Activated CD8-positive, alpha-beta memory T cell treated with anti-CD3 and anti-CD28 coated beads, Interleukin-2, amount 50 U/mL, for 24 hours (primary cell): ENCODE measurements around the gene CASTOR1.
"Not testable (repeated sequence)": the region's sequence is repeated elsewhere in the genome, so short reads cannot be mapped to it uniquely, and the experiment has no call there.

Source experiments
- DNase-seq: peaks from one replicate; pipeline ENCODE4 v3.0.0-alpha.2; 2020; ENCODE audit errors: extremely low read depth

The CASTOR1 gene

GRCh38 chr22:30289141-30289979 lies at the start of gene CASTOR1:
CASTOR1 (minus strand) TSS chr22:30289505; CDS start chr22:30289497, 8 bp downstream.
- peak; percentile 80 for DNase-seq

DNA sequence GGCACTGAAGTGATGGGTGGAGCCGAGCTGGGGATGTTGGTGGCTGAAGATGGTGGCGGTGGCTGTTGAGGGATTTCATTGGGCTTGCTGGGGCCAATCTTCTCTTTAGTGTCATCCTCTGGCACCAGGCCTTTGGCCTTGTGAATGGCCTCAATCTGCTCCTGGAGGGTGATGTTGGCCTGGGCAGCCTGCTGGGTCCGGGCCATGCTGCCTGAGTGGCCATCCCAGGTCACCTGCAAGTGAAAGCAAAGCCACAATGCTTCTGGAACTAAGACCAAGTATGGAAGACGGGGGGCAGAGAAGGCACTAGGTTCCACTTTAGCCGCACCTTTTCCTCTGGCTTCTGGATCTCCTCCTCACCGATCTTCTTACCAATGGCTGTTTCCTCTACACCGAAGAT lies 49.5 kb upstream of the CASTOR1 start:
- no peak for DNase-seq

- not testable (repeated sequence) for DNase-seq
These were observed 49.0 kb upstream of the CASTOR1 start for GRCh38 chr22:30338341-30338740.

DNA sequence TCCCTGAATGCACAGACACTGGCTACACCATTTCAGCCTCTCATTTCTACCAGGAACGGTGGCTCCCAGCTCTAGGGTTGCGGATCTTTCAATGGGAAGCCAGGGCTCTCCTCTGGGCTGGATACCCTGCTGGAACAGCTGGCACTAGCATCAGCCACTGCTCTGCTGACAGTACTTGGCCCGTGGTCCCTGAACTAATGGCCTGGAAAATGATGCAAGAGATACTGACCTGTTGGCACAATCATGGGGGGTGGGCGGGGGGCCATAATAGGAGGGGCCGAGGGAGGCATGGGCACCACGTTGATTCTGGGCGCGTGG lies 48.1 kb upstream of the CASTOR1 start:
- no peak for DNase-seq

DNA sequence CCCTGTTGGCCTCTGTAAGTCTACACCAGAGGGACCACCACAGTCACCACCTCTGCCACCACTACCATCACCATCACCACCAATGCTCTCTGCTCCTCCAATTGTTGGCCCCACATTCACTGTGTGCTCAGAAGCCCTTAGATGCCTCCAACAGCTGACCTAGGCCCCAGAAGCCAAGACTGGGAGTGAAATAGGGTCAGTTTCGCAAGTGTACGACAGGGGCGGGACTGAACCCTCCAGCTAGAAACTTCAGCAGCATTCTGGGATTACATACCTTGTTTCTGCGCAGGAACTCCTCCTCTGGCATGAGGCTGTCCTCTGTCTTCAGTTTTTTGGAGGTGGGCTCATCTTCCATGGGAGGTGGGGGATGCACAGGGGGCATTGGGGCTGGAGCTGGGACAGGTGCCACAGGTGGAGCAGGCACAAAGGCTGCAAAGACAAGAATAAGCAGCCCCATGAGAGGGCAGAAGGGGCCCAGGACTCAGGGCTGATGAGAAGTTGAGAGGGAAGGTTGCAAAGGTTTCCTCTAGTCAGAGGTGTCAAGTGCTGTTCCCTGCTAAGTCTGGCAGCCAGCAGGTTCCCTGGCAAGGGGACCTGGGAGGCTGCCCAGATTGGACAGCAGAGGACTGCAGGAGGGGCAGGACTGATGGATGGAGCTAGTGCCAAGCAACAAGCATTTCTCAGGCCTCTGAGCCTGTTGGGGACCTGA lies 47.6 kb upstream of the CASTOR1 start:
- DNase-seq, result no peak

- no peak for DNase-seq
These were observed 45.9 kb upstream of the CASTOR1 start for GRCh38 chr22:30335236-30335635.

- no peak for DNase-seq
These were observed 45.3 kb upstream of the CASTOR1 start for GRCh38 chr22:30334646-30335045.

DNA sequence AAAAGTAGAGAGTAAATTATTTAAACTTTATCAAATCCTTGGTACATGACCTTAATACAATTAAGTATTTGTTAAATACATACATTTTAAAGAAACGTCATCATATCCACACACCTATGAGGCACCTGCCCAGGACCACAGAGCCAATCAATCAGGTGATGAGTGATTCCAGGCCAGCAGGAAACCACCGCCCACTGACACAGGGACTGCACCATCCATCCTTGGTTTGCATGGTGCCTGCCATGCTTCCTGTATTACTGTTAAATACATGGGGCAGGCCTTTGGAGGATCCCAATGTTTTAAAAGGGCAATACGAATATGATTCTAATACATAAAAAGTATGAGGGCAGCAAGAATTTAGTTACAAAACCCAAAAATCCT lies 44.4 kb upstream of the CASTOR1 start:
- no peak for DNase-seq

DNA sequence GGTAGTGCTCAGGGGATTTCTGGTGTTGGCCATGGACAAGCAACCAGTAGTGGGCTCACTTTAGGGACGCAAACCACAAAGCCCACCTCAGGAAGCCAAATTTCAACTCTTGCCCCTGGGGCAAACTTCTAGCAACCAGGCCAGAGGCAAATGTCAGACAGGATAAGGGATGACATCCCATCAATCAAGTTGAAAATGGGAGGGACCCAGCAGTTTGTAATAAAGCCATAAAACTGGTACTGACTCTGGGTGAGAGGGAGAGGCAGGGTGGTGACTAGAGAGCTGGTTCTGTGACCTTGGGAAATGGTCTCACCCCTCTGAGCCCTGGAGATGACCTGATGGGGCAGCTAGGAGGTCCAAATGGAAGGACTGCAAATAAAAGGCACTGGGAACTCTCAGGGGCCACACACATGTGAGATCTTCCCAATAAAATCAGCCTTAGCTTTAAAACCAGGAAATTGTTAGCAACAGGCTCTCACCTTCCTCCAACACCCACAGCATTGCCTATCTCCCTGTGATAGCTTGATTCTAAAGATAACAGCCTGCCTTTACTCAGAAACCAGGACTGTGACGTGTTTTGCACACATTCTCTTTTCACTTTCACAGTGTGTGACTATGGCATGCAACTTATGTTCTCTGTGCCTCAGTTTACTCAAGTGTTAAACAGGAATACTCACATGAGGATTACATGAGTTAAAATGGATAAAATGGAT lies 43.8 kb upstream of the CASTOR1 start:
- no peak for DNase-seq

DNA sequence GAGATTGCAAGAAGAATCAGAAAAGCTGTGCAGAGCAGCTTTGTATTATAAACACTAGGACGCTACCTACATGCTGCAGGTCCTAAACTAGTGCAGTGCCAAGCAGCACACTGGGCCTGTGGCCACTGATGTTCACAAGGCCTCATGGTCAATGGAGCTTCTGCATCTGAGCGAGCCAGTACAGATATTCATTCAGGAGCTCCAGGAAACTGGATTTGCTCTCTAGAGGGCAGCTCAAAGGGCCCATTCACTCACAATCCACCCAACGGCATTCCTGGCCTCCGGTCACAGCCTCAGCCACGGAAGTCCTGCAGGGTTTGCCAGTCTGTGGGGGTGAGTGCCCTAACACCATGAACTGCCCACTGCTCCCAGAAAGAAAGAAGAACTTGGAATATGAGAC lies 43.2 kb upstream of the CASTOR1 start:
- DNase-seq, result no peak

- no peak for DNase-seq
These were observed 39.3 kb upstream of the CASTOR1 start for GRCh38 chr22:30328466-30329049.

DNA sequence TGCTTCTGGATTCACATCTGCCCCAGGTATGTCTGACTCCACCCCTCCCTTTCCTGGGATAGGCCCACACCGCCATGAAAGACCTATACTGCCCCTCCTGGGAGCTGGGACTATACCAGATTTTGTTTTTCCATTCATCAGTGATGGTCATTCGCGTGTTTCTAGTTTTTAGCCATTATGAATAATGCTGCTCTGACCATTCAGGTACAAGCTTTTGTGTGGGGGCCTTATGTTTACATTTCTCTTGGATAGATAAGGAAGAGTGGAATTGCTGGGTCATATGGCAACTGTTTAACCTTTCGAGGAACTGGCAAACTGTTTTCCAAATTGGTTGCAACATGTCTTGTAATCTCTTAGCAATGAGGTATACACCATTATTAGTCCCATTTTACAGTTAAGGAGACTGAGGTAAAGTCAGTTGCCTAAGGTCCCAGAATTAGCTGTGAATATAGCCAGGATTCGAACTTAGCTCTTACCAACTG lies 38.6 kb upstream of the CASTOR1 start:
- DNase-seq, result no peak

GRCh38 chr22:30326706-30327362 lies 37.5 kb upstream of the CASTOR1 start, which contains the start of gene TBC1D10A:
TBC1D10A (minus strand) TSS chr22:30326941; CDS start chr22:30326881, 60 bp downstream.
- peak; percentile 62 for DNase-seq

- no peak for DNase-seq
These were observed 37.0 kb upstream of the CASTOR1 start for GRCh38 chr22:30326255-30326705.

- no peak for DNase-seq
These were observed 36.5 kb upstream of the CASTOR1 start for GRCh38 chr22:30325724-30326254.

DNA sequence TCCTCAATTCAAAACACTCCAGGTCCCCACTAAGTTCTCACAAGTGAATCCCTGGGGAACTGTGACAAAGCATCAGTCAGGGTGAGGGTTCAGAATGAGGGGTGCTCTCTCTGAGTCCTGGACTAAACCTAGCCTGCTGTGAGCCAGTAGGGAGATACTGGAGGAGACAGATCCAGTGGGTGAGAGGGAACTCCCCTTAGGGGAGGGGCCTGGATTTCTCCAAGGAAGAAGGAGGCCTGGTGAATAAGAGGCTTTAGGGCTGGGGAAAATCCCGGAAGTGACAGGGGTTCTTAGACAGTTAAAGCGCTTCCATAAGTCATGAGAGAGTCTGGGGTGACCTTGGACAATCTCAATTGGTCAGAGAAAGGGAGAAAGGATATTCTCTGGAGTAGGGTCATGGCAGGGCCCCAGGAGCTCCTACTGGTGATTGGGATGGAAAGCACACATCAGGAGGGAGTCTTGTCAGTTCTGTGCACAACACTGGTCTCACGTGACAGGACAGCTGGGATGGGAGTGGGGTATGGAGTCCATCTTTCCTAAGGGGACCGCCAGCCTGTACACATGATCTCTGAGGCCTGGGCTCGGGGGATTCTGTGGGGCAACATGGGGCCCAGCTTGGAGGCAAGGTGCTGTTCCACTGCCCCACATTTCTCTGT lies 35.9 kb upstream of the CASTOR1 start:
- no peak for DNase-seq

GRCh38 chr22:30324014-30324730 lies 34.9 kb upstream of the CASTOR1 start:
- no peak for DNase-seq

DNA sequence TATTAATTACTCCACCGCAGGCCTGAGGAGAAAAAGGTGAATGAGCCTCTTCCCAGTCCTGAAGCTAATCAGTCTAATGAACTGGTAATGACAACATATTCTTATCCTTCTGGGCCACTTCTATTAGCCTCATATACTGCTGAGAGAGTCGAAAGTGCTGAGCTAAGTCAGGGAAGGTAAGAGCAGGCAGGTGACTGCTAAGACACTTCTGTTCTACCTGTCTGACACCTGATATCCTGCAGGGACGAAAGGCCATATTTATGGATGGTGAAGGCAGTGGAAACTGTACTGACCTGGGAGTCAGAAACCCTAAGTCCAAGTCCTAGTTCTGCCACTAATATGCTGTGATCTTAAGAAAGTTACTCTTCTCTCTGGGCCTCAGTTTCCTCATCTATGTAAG lies 33.9 kb upstream of the CASTOR1 start:
- no peak for DNase-seq

DNA sequence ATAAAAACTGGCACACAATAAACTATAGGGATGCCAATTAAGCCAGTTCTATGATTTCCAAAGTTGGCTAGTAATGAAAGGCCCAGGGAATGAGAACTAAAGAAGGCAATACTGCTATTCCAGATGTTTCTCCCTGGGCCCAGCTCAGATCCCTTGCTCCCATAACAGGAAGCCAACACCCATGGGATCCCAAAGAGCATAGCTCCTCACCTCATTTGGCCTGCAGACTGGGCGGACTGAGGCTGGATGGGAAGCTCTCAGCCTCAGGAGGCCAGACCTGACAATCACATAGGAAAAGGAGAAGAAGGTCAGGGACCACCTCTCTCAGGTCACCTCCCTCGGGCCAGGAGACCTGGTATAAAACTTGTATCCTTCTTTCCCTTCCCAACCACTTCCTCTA lies 32.2 kb upstream of the CASTOR1 start:
- no peak for DNase-seq

- DNase-seq, result no peak
These were observed 30.8 kb upstream of the CASTOR1 start for GRCh38 chr22:30320021-30320556.
